Astrocyte (in vitro differentiated cells and primary cell): ENCODE measurements around the gene TENM4. TPM values are rescaled to one million over a fixed set of nuclear protein-coding genes. Genes with fewer than 3 reads are reported as not detected.

ENCODE experiments used
- DNase-seq: peaks from one replicate; pipeline ENCODE4 v3.0.0-alpha.2; 2010; ENCODE audit warnings: low read depth
- FAIRE-seq: peaks from 2 replicates; lab custom pipeline; 2011; peaks lifted over from hg19 to GRCh38; lab: Jason Lieb, UNC
- H2AFZ ChIP-seq: 2 replicates; pipeline ENCODE4 v1.6.0; 2012; ENCODE audit warnings: low read depth, low read length, inconsistent platforms
- H3K27ac ChIP-seq: 2 replicates; pipeline ENCODE4 v1.5.1; 2011; ENCODE audit warnings: low read depth, low read length, inconsistent platforms
- H3K27me3 ChIP-seq: 2 replicates; pipeline ENCODE4 v1.6.0; 2011; ENCODE audit warnings: low read length, inconsistent platforms; ENCODE audit not compliant: insufficient read depth
- H3K36me3 ChIP-seq: 2 replicates; pipeline ENCODE4 v1.5.1; 2011; ENCODE audit warnings: low read length, inconsistent platforms; ENCODE audit not compliant: insufficient read depth
- H3K4me1 ChIP-seq: 2 replicates; pipeline ENCODE4 v1.5.1; 2011; ENCODE audit warnings: low read length, inconsistent platforms; ENCODE audit not compliant: insufficient read depth
- H3K4me2 ChIP-seq: 2 replicates; pipeline ENCODE4 v1.6.0; 2012; ENCODE audit warnings: low read length, inconsistent platforms
- H3K4me3 ChIP-seq: 2 replicates; pipeline ENCODE4 v1.5.1; 2011; ENCODE audit warnings: low read depth, mild to moderate bottlenecking, low read length, inconsistent platforms; ENCODE audit not compliant: insufficient read depth
- H3K79me2 ChIP-seq: 2 replicates; pipeline ENCODE4 v1.6.0; 2012; ENCODE audit warnings: mild to moderate bottlenecking, low read length, inconsistent platforms; ENCODE audit not compliant: insufficient read depth
- H3K9ac ChIP-seq: 2 replicates; pipeline ENCODE4 v1.6.0; 2012; ENCODE audit warnings: mild to moderate bottlenecking, low read length, inconsistent platforms
- H3K9me3 ChIP-seq: 2 replicates; pipeline ENCODE4 v1.5.1; 2012; ENCODE audit warnings: low read depth, mild to moderate bottlenecking, low read length, inconsistent platforms; ENCODE audit not compliant: insufficient read depth
- H4K20me1 ChIP-seq: 2 replicates; pipeline ENCODE4 v1.6.0; 2012; ENCODE audit warnings: low read length, inconsistent platforms; ENCODE audit not compliant: insufficient read depth
- H3K27ac Mint-ChIP-seq: one replicate; pipeline ENCODE4 v1.8.0; 2021; ENCODE audit warnings: mild to moderate bottlenecking, mixed read lengths; ENCODE audit not compliant: unreplicated experiment
- H3K27me3 Mint-ChIP-seq: one replicate; pipeline ENCODE4 v1.8.0; 2021; ENCODE audit warnings: low read depth, mixed read lengths; ENCODE audit not compliant: unreplicated experiment
- H3K36me3 Mint-ChIP-seq: one replicate; pipeline ENCODE4 v1.8.0; 2021; ENCODE audit warnings: low read depth, mixed read lengths; ENCODE audit not compliant: unreplicated experiment
- H3K4me1 Mint-ChIP-seq: one replicate; pipeline ENCODE4 v1.8.0; 2021; ENCODE audit warnings: low read depth, mixed read lengths; ENCODE audit not compliant: unreplicated experiment
- H3K4me3 Mint-ChIP-seq: one replicate; pipeline ENCODE4 v1.8.0; 2021; ENCODE audit warnings: mild to moderate bottlenecking, moderate library complexity, mixed read lengths; ENCODE audit not compliant: unreplicated experiment
- H3K9me3 Mint-ChIP-seq: one replicate; pipeline ENCODE4 v1.8.0; 2021; ENCODE audit warnings: mild to moderate bottlenecking, mixed read lengths; ENCODE audit not compliant: unreplicated experiment
- EZH2 ChIP-seq: IDR thresholded peaks from 2 replicates; pipeline ENCODE4 v1.6.1; 2012; ENCODE audit warnings: mild to moderate bottlenecking, low read length, inconsistent platforms; ENCODE audit not compliant: insufficient read depth
- total RNA-seq: library from RNA; stranded (reverse); gene quantifications from 2 replicates; pipeline ENCODE4 v1.2.1, GENCODE V29; 2021
- TF ChIP-seq, protein P1 (sequence below): IDR thresholded peaks from 2 replicates; pipeline ENCODE4 v1.5.1; 2011; ENCODE audit warnings: low read depth, mild to moderate bottlenecking, inconsistent platforms, low read length, moderate library complexity; ENCODE audit not compliant: insufficient read depth

Gene TENM4
- total RNA-seq, 1 donor from 2014 or later = 7.5 TPM

DNA sequence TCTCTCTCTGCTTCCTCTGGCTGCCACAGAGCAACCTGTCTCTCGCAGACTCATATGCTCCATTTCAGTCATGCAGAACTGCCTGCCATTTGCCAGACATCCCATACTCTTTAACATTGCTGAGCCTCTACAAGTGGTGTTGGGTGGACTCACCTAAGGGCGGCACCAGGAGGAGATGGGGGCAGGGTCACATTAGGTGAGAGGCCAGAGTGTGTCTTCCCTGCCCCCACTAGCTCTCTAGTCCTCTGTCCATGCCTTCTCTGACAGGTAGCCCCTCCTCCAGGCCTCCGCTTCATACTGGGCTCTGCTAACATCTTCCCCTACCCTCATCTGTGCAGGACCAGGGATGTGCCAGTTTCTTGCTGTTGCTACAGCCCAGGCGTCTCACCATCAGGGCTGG lies 366.3 kb downstream of the TENM4 start:
- H3K9me3 ChIP-seq = no peaks in the 10 kb centered on the region
- TF ChIP-seq, protein P1, sequence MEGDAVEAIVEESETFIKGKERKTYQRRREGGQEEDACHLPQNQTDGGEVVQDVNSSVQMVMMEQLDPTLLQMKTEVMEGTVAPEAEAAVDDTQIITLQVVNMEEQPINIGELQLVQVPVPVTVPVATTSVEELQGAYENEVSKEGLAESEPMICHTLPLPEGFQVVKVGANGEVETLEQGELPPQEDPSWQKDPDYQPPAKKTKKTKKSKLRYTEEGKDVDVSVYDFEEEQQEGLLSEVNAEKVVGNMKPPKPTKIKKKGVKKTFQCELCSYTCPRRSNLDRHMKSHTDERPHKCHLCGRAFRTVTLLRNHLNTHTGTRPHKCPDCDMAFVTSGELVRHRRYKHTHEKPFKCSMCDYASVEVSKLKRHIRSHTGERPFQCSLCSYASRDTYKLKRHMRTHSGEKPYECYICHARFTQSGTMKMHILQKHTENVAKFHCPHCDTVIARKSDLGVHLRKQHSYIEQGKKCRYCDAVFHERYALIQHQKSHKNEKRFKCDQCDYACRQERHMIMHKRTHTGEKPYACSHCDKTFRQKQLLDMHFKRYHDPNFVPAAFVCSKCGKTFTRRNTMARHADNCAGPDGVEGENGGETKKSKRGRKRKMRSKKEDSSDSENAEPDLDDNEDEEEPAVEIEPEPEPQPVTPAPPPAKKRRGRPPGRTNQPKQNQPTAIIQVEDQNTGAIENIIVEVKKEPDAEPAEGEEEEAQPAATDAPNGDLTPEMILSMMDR = no peak
- no peak for TF ChIP-seq EZH2

DNA sequence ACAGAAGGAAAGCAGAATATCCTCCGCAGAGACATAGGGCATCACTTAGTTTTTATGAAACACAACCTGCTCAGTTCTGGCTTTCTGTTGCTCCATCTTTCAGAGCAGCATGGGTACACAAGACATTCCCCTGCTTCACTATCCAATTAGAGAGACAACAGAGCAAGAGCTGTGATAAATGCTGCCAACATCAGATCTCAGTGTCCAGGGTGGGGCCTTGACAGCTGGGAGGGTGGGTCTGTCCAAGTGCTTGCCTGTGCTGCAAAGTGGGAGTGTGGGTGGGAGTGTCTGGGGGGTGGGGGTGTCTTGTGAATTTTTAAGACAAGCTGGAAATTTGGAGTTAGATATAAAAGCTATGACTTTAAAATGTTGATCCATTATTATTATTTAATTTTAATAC lies 369.6 kb downstream of the TENM4 start:
- Mint-ChIP-seq H3K27me3 (peaks cover 16% of the 10 kb centered on the region), H3K36me3 (peaks cover 6% of the 10 kb centered on the region), H3K4me3 (no peak overlapping the region), H3K4me1 (no peaks in the 10 kb centered on the region), H3K27ac (no peak overlapping the region), H3K9me3 (peaks cover 8% of the 10 kb centered on the region)
- H3K36me3 ChIP-seq = no peaks in the 10 kb centered on the region
- no peaks in the 10 kb centered on the region for H3K9me3 ChIP-seq
- no peaks in the 10 kb centered on the region for H4K20me1 ChIP-seq
- FAIRE-seq (no peak), DNase-seq (no peak)
- TF ChIP-seq EZH2 = no peak
- TF ChIP-seq, protein P1 = no peak
- H3K27ac ChIP-seq = no peak overlapping the region
- no peaks in the 10 kb centered on the region for H3K27me3 ChIP-seq
- H3K4me1 ChIP-seq = peaks cover 5% of the 10 kb centered on the region
- H3K4me2 ChIP-seq = no peak overlapping the region
- H2AFZ ChIP-seq = no peak overlapping the region
- no peak overlapping the region for H3K9ac ChIP-seq
- H3K79me2 ChIP-seq = no peaks in the 10 kb centered on the region
- no peak overlapping the region for H3K4me3 ChIP-seq

More for the DNA sequence above, 366.3 kb downstream of the TENM4 start:
- no peaks in the 10 kb centered on the region for H3K27me3 ChIP-seq
- no peak overlapping the region for H3K27ac Mint-ChIP-seq
- peaks cover 3% of the 10 kb centered on the region for H3K27me3 Mint-ChIP-seq
- H3K79me2 ChIP-seq = no peaks in the 10 kb centered on the region
- H3K4me1 Mint-ChIP-seq = peaks cover 5% of the 10 kb centered on the region
- H3K4me3 Mint-ChIP-seq = no peak overlapping the region
- DNase-seq (no peak), FAIRE-seq (no peak)
- no peak overlapping the region for H2AFZ ChIP-seq
- H3K4me2 ChIP-seq = no peak overlapping the region
- no peak overlapping the region for H3K4me3 ChIP-seq
- H3K9ac ChIP-seq = no peak overlapping the region
- H3K36me3 Mint-ChIP-seq = peaks cover 6% of the 10 kb centered on the region
- H3K4me1 ChIP-seq = no peaks in the 10 kb centered on the region
- no peak overlapping the region for H3K27ac ChIP-seq
- H3K36me3 ChIP-seq = no peaks in the 10 kb centered on the region
- H3K9me3 Mint-ChIP-seq = peaks cover 10% of the 10 kb centered on the region
- H4K20me1 ChIP-seq = no peaks in the 10 kb centered on the region

DNA sequence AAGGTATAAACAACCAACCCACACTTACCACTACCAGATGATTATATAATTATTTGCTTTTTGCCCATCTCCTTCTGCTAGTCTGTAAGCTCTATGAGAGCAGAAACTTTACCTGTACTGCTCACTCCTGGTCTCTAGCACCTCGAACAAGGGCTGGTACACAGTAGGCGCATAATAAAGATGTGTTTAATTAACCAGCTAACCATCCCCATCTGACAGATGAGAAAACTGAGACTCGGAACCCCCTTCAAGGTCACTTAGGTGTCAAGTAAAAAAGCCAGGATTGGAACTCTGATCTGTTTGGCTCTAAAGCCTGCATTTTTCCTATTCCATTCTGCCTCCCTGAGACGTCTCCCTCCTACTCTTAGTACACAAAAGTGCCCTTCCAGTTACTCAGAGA lies 370.3 kb downstream of the TENM4 start:
- H3K4me2 ChIP-seq = no peak overlapping the region
- H3K4me3 ChIP-seq = no peak overlapping the region
- H3K79me2 ChIP-seq = no peaks in the 10 kb centered on the region
- H4K20me1 ChIP-seq = no peaks in the 10 kb centered on the region
- H3K27me3 ChIP-seq = no peaks in the 10 kb centered on the region
- no peaks in the 10 kb centered on the region for H3K36me3 ChIP-seq
- FAIRE-seq = no peak
- H2AFZ ChIP-seq = no peak overlapping the region
- TF ChIP-seq, protein P1 = no peak
- TF ChIP-seq EZH2 = no peak
- H3K27me3 Mint-ChIP-seq = peaks cover 21% of the 10 kb centered on the region
- H3K9me3 Mint-ChIP-seq = peaks cover 2% of the 10 kb centered on the region
- peaks cover 2% of the 10 kb centered on the region for H3K36me3 Mint-ChIP-seq
- H3K4me1 Mint-ChIP-seq = no peaks in the 10 kb centered on the region
- H3K27ac Mint-ChIP-seq = no peak overlapping the region
- H3K4me3 Mint-ChIP-seq = no peak overlapping the region
- H3K9ac ChIP-seq = no peak overlapping the region
- peaks cover 5% of the 10 kb centered on the region for H3K4me1 ChIP-seq
- DNase-seq = no peak
- no peak overlapping the region for H3K27ac ChIP-seq
- no peaks in the 10 kb centered on the region for H3K9me3 ChIP-seq
